ENCODE results near the gene SBF2.

Gene SBF2

GRCh38 chr11:10201343-10201742 lies 92.7 kb downstream of the SBF2 start:
- Histone ChIP-seq H4K20me1 (ENCODE audit: insufficient read depth, low read length) (no peaks in the 10 kb centered on the region), H3K9me3 (replicated peaks; ENCODE audit: insufficient read depth, low read length) (no peaks in the 10 kb centered on the region), H3K27ac (ENCODE audit: low read length) (no peak overlapping the region), H3K4me2 (ENCODE audit: low read depth, low read length) (no peak overlapping the region), H3K4me3 (ENCODE audit: low read length) (no peak overlapping the region), H3K4me1 (ENCODE audit: low read length) (no peaks in the 10 kb centered on the region), H2AFZ (ENCODE audit: low read length) (no peak overlapping the region), H3K36me3 (replicated peaks; ENCODE audit: insufficient read depth, low read length) (no peaks in the 10 kb centered on the region), H3K9me2 (replicated peaks; ENCODE audit: insufficient read depth, low read length) (no peaks in the 10 kb centered on the region), H3F3A (ENCODE audit: insufficient read depth, low read length) (no peaks in the 10 kb centered on the region), H3K79me2 (ENCODE audit: low read length) (peaks cover 9% of the 10 kb centered on the region; the same call in 1 of the 2 replicates), H3K27me3 (replicated peaks; ENCODE audit: insufficient read depth, low read length) (no peaks in the 10 kb centered on the region), H3K9ac (ENCODE audit: low read length) (no peak overlapping the region)
- no peak for DNase-seq
- TF ChIP-seq EZH2 (optimal IDR thresholded peaks at IDR 0.05; ENCODE audit: low read depth, low read length) (no peak), CTCF (IDR thresholded peaks at IDR 0.05; ENCODE audit: low read length) (no peak)

- no peak overlapping the region for H3K27ac ChIP-seq (ENCODE audit: low read length)
- H3K4me2 ChIP-seq (ENCODE audit: low read depth, low read length) = no peak overlapping the region
- H3K9me3 ChIP-seq (replicated peaks; ENCODE audit: insufficient read depth, low read length) = no peaks in the 10 kb centered on the region
- no peaks in the 10 kb centered on the region for H3K27me3 ChIP-seq (replicated peaks; ENCODE audit: insufficient read depth, low read length)
- H3K79me2 ChIP-seq (ENCODE audit: low read length) = no peaks in the 10 kb centered on the region
- H4K20me1 ChIP-seq (ENCODE audit: insufficient read depth, low read length) = no peaks in the 10 kb centered on the region
- H3K36me3 ChIP-seq (replicated peaks; ENCODE audit: insufficient read depth, low read length) = no peaks in the 10 kb centered on the region
- no peak overlapping the region for H3K4me3 ChIP-seq (ENCODE audit: low read length)
- no peak overlapping the region for H2AFZ ChIP-seq (ENCODE audit: low read length)
- H3F3A ChIP-seq (ENCODE audit: insufficient read depth, low read length) = no peaks in the 10 kb centered on the region
- no peak for TF ChIP-seq EZH2 (optimal IDR thresholded peaks at IDR 0.05; ENCODE audit: low read depth, low read length)
- no peak for TF ChIP-seq EZH2phosphoT487 (IDR thresholded peaks at IDR 0.05; ENCODE audit: low read length)
- TF ChIP-seq CTCF (IDR thresholded peaks at IDR 0.05; ENCODE audit: low read length) = no peak
- no peak for DNase-seq
- no peaks in the 10 kb centered on the region for H3K9me2 ChIP-seq (replicated peaks; ENCODE audit: insufficient read depth, low read length)
- H3K9ac ChIP-seq (ENCODE audit: low read length) = no peak overlapping the region
- peaks cover 6% of the 10 kb centered on the region; the same call in 1 of the 2 replicates for H3K4me1 ChIP-seq (ENCODE audit: low read length)
These were observed 96.9 kb downstream of the SBF2 start for GRCh38 chr11:10197091-10197490.

GRCh38 chr11:10192036-10192435 lies 102.0 kb downstream of the SBF2 start:
- DNase-seq = no peak
- Histone ChIP-seq H3K4me3 (ENCODE audit: low read length) (no peak overlapping the region), H3F3A (ENCODE audit: insufficient read depth, low read length) (no peaks in the 10 kb centered on the region), H2AFZ (ENCODE audit: low read length) (no peak overlapping the region), H3K4me2 (ENCODE audit: low read depth, low read length) (no peak overlapping the region), H3K27ac (ENCODE audit: low read length) (no peak overlapping the region), H3K9me3 (replicated peaks; ENCODE audit: insufficient read depth, low read length) (no peaks in the 10 kb centered on the region), H3K27me3 (replicated peaks; ENCODE audit: insufficient read depth, low read length) (no peaks in the 10 kb centered on the region), H3K4me1 (ENCODE audit: low read length) (peaks cover 6% of the 10 kb centered on the region; the same call in 1 of the 2 replicates), H3K9me2 (replicated peaks; ENCODE audit: insufficient read depth, low read length) (no peaks in the 10 kb centered on the region), H3K9ac (ENCODE audit: low read length) (no peak overlapping the region), H4K20me1 (ENCODE audit: insufficient read depth, low read length) (no peaks in the 10 kb centered on the region), H3K79me2 (ENCODE audit: low read length) (no peaks in the 10 kb centered on the region), H3K36me3 (replicated peaks; ENCODE audit: insufficient read depth, low read length) (no peaks in the 10 kb centered on the region)
- TF ChIP-seq EZH2 (optimal IDR thresholded peaks at IDR 0.05; ENCODE audit: low read depth, low read length) (no peak), CTCF (IDR thresholded peaks at IDR 0.05; ENCODE audit: low read length) (no peak)
